Measurements from ENCODE around the gene CARNS1. TPM values are rescaled to one million over a fixed set of nuclear protein-coding genes. Genes with fewer than 3 reads are reported as not detected.

CARNS1 gene
- total RNA-seq, 1 donor from 2014 or later = 0.23 TPM

GRCh38 chr11:67435031-67435726, 19.7 kb downstream of the CARNS1 start:
- DNase-seq (ENCODE audit: low read depth) = no peak
- no peaks in the 10 kb centered on the region for H3K9me3 Mint-ChIP-seq (ENCODE audit: unreplicated experiment)
- no peaks in the 10 kb centered on the region for H3K27me3 Mint-ChIP-seq (ENCODE audit: low read depth, unreplicated experiment)

GRCh38 chr11:67435727-67436458, 20.4 kb downstream of the CARNS1 start:
- Mint-ChIP-seq H3K9me3 (ENCODE audit: unreplicated experiment) (no peaks in the 10 kb centered on the region), H3K4me1 (ENCODE audit: low read depth, unreplicated experiment) (peaks cover 7% of the 10 kb centered on the region)

More at GRCh38 chr11:67435031-67435726, 19.7 kb downstream of the CARNS1 start:
- H3K27ac ChIP-seq (ENCODE audit: low read depth, low read length) = no peak overlapping the region
- no peak overlapping the region for H2AFZ ChIP-seq (ENCODE audit: low read depth, low read length)
- Mint-ChIP-seq H3K4me1 (ENCODE audit: low read depth, unreplicated experiment) (peaks cover 7% of the 10 kb centered on the region), H3K27ac (ENCODE audit: unreplicated experiment) (no peak overlapping the region), H3K4me3 (ENCODE audit: unreplicated experiment) (no peak overlapping the region), H3K36me3 (ENCODE audit: low read depth, unreplicated experiment) (peaks cover 9% of the 10 kb centered on the region)
- no peak overlapping the region for H3K9ac ChIP-seq (ENCODE audit: low read length)
- no peak overlapping the region for H3K4me3 ChIP-seq (ENCODE audit: insufficient read depth, low read depth, low read length)
- H3K4me1 ChIP-seq (ENCODE audit: insufficient read depth, low read length) = peaks cover 13% of the 10 kb centered on the region
- no peaks in the 10 kb centered on the region for H3K27me3 ChIP-seq (ENCODE audit: insufficient read depth, low read length)
- H3K79me2 ChIP-seq (ENCODE audit: insufficient read depth, low read length) = peaks cover 7% of the 10 kb centered on the region
- H3K36me3 ChIP-seq (ENCODE audit: insufficient read depth, low read length) = peaks cover 8% of the 10 kb centered on the region
- no peak overlapping the region for H3K4me2 ChIP-seq (ENCODE audit: low read length)
- H3K9me3 ChIP-seq (ENCODE audit: insufficient read depth, low read depth, low read length) = no peaks in the 10 kb centered on the region
- no peaks in the 10 kb centered on the region for H4K20me1 ChIP-seq (ENCODE audit: insufficient read depth, low read length)
- TF ChIP-seq CTCF (IDR thresholded peaks at IDR 0.05; ENCODE audit: insufficient read depth, low read depth, low read length) (no peak), EZH2 (IDR thresholded peaks at IDR 0.05; ENCODE audit: insufficient read depth, low read length) (no peak)
- no peak for FAIRE-seq

More at GRCh38 chr11:67435727-67436458, 20.4 kb downstream of the CARNS1 start:
- Histone ChIP-seq H3K4me2 (ENCODE audit: low read length) (no peak overlapping the region), H3K79me2 (ENCODE audit: insufficient read depth, low read length) (no peaks in the 10 kb centered on the region), H3K9me3 (ENCODE audit: insufficient read depth, low read depth, low read length) (no peaks in the 10 kb centered on the region), H3K4me1 (ENCODE audit: insufficient read depth, low read length) (peaks cover 13% of the 10 kb centered on the region), H2AFZ (ENCODE audit: low read depth, low read length) (no peak overlapping the region), H3K9ac (ENCODE audit: low read length) (no peak overlapping the region), H3K27me3 (ENCODE audit: insufficient read depth, low read length) (no peaks in the 10 kb centered on the region), H4K20me1 (ENCODE audit: insufficient read depth, low read length) (peaks cover 6% of the 10 kb centered on the region), H3K36me3 (ENCODE audit: insufficient read depth, low read length) (peaks cover 8% of the 10 kb centered on the region), H3K4me3 (ENCODE audit: insufficient read depth, low read depth, low read length) (no peak overlapping the region), H3K27ac (ENCODE audit: low read depth, low read length) (no peak overlapping the region)
- TF ChIP-seq EZH2 (IDR thresholded peaks at IDR 0.05; ENCODE audit: insufficient read depth, low read length) (no peak), CTCF (IDR thresholded peaks at IDR 0.05; ENCODE audit: insufficient read depth, low read depth, low read length) (no peak)
- DNase-seq (ENCODE audit: low read depth) (no peak), FAIRE-seq (no peak)
- Mint-ChIP-seq H3K27ac (ENCODE audit: unreplicated experiment) (no peak overlapping the region), H3K4me3 (ENCODE audit: unreplicated experiment) (no peak overlapping the region), H3K36me3 (ENCODE audit: low read depth, unreplicated experiment) (peaks cover 9% of the 10 kb centered on the region), H3K27me3 (ENCODE audit: low read depth, unreplicated experiment) (no peaks in the 10 kb centered on the region)

All from astrocyte (in vitro differentiated cells and primary cell).